ENCODE results near the gene RHPN2.
A peak's percentile ranks its signal among the peaks of the same experiment; 100 is the strongest.

Gene RHPN2

GRCh38 chr19:33064792-33065550 lies at the start of gene RHPN2:
RHPN2 (minus strand) TSS chr19:33064888; CDS start chr19:33064852, 36 bp downstream.
- TF ChIP-seq, protein P1, sequence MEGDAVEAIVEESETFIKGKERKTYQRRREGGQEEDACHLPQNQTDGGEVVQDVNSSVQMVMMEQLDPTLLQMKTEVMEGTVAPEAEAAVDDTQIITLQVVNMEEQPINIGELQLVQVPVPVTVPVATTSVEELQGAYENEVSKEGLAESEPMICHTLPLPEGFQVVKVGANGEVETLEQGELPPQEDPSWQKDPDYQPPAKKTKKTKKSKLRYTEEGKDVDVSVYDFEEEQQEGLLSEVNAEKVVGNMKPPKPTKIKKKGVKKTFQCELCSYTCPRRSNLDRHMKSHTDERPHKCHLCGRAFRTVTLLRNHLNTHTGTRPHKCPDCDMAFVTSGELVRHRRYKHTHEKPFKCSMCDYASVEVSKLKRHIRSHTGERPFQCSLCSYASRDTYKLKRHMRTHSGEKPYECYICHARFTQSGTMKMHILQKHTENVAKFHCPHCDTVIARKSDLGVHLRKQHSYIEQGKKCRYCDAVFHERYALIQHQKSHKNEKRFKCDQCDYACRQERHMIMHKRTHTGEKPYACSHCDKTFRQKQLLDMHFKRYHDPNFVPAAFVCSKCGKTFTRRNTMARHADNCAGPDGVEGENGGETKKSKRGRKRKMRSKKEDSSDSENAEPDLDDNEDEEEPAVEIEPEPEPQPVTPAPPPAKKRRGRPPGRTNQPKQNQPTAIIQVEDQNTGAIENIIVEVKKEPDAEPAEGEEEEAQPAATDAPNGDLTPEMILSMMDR (IDR thresholded peaks at IDR 0.05; ENCODE audit: low read depth, low read length, missing control alignments) = no peak
- DNase-seq (ENCODE audit: extremely low read depth, low read depth) = no peak

DNA sequence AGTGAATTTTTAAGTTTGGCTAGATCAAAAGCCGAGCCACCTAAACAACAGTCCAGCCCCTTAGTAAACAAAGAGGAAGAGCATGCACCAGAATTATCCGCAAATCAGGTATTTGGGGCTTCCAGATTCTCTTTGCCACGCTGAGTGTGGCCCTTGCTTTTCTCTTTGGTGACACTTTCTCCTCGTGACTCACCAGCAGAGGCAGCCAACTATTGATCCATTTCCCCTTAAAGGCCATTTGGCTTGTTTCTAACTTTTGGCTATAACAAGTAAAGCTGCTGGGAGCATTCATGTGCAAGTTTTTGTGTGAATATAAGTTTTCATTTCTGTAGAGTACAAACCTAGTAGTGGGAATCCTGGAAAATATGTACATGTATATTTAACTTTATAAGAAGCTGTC lies 49.6 kb upstream of the RHPN2 start:
- TF ChIP-seq, protein P1 (IDR thresholded peaks at IDR 0.05; ENCODE audit: low read depth, low read length, missing control alignments) = no peak
- H3K4me3 ChIP-seq (replicated peaks; ENCODE audit: low read depth, low read length) = no peak overlapping the region
- DNase-seq (ENCODE audit: extremely low read depth, low read depth) = no peak

More at GRCh38 chr19:33064792-33065550, at the start of gene RHPN2:
- H3K4me3 ChIP-seq (replicated peaks; ENCODE audit: low read depth, low read length) = peak within 1 kb of the TSS; percentile 58

DNA sequence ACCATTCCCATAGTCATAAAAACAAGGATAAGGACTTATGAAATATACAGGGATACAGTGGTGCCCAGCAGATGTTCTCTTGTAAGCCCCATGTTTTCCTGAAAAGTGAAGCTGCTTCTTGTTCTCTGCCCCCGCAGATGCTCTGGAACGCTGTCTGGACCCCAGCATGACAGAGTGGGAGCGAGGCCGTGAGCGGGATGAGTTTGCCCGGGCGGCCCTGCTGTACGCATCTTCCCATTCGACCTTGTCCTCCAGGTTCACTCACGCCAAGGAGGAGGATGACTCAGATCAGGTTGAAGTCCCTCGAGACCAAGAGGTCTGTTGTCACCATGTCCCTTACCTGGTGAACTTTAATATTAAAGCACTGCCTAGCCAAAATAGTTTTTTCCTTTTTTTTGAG lies 46.9 kb upstream of the RHPN2 start:
- no peak for DNase-seq (ENCODE audit: extremely low read depth, low read depth)
- TF ChIP-seq, protein P1 (IDR thresholded peaks at IDR 0.05; ENCODE audit: low read depth, low read length, missing control alignments) = no peak
- H3K4me3 ChIP-seq (replicated peaks; ENCODE audit: low read depth, low read length) = no peak overlapping the region

DNA sequence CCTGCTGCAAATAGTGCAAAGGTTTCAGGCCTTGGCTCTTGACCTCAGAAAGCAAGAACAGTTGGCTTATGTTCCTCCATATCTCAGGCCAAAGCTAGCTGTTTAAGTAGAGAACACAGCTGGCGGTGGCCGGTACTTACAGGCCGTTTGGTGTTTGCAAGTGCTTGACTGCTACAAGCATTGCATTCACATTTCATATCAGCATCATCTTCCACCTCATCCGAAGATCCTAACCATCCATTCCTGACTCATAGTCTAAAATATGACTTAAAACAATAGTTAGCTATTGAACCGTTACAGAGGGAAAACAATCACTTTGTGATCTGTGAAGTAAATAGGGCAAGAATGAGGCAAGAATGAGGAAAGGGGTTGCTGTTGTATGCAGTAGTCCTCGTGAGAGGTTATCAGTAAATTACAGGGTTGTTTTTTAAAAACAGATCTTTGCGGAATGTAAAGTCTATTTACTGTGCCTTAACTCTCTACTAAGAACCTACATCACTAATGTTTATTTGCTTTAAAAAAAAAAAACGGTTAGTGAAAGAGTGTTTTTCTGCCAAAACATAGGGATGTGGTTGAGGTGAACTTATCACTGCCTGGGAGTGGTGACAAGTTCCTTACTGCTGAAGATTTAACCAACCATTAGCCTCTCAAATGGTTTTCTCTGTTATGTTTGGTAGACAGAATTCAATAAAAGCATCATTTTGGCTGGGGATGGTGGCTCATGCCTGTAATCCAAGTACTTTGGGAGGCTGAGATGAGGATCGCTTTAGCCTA lies 45.6 kb upstream of the RHPN2 start:
- DNase-seq (ENCODE audit: extremely low read depth, low read depth) = no peak
- TF ChIP-seq, protein P1 (IDR thresholded peaks at IDR 0.05; ENCODE audit: low read depth, low read length, missing control alignments) = no peak
- H3K4me3 ChIP-seq (replicated peaks; ENCODE audit: low read depth, low read length) = no peak overlapping the region

GRCh38 chr19:33108161-33108560 lies 43.5 kb upstream of the RHPN2 start:
- H3K4me3 ChIP-seq (replicated peaks; ENCODE audit: low read depth, low read length) = no peak overlapping the region
- TF ChIP-seq, protein P1 (IDR thresholded peaks at IDR 0.05; ENCODE audit: low read depth, low read length, missing control alignments) = no peak
- DNase-seq (ENCODE audit: extremely low read depth, low read depth) = no peak

GRCh38 chr19:33102893-33103292 lies 38.2 kb upstream of the RHPN2 start:
- DNase-seq (ENCODE audit: extremely low read depth, low read depth) = no peak

More at GRCh38 chr19:33102893-33103292, 38.2 kb upstream of the RHPN2 start:
- H3K4me3 ChIP-seq (replicated peaks; ENCODE audit: low read depth, low read length) = no peak overlapping the region
- TF ChIP-seq, protein P1 (IDR thresholded peaks at IDR 0.05; ENCODE audit: low read depth, low read length, missing control alignments) = no peak

All from HFF-Myc (cell line).